Measurements from ENCODE around the gene KRT13.

DNA sequence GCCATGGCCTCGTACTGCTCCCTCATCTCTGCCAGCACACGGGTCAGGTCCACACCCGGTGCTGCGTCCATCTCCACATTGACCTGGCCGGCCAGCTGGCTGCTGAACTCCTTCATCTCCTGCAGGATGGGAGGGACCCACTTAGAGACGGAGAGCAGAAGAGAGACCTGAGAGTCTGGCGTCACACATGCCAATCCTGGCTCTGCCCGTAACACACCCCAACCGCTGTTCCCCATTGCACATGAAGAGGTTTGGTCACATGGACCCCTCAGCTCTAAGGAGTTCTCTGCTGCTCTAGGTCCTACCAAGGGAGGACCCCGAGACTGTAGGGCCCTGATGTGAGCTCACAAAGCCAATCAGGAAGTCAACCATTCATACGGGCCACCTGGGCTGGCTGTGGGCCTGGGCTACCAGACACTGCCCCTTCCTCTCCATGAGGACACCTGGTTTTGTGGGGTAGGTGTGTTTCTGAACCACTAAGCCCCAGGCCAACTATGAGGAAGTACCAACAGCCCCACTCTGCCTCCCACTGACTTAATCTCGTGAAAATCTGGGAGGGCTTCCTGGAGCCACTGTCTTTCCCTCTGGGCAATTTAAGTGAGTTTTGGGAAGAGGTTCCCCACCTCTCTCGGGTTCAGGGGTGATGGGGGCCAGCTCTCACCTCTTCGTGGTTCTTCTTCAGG, 10.9 kb upstream of the KRT13 start:
- TF ChIP-seq MYC (IDR thresholded peaks at IDR 0.05; ENCODE audit: low read depth, low read length): no peak
- TF ChIP-seq, protein P1, sequence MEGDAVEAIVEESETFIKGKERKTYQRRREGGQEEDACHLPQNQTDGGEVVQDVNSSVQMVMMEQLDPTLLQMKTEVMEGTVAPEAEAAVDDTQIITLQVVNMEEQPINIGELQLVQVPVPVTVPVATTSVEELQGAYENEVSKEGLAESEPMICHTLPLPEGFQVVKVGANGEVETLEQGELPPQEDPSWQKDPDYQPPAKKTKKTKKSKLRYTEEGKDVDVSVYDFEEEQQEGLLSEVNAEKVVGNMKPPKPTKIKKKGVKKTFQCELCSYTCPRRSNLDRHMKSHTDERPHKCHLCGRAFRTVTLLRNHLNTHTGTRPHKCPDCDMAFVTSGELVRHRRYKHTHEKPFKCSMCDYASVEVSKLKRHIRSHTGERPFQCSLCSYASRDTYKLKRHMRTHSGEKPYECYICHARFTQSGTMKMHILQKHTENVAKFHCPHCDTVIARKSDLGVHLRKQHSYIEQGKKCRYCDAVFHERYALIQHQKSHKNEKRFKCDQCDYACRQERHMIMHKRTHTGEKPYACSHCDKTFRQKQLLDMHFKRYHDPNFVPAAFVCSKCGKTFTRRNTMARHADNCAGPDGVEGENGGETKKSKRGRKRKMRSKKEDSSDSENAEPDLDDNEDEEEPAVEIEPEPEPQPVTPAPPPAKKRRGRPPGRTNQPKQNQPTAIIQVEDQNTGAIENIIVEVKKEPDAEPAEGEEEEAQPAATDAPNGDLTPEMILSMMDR (IDR thresholded peaks at IDR 0.05; ENCODE audit: extremely low read depth in 1 of 2, insufficient read depth in 1 of 2, low read depth in 1 of 2, low read length in 2 of 2): no peak
- TF ChIP-seq POLR2AphosphoS5 (IDR thresholded peaks at IDR 0.05; ENCODE audit: insufficient read depth, low read depth, low read length): no peak
- TF ChIP-seq POLR2A (IDR thresholded peaks at IDR 0.05; ENCODE audit: low read depth, low read length): no peak
- TF ChIP-seq, protein P2, sequence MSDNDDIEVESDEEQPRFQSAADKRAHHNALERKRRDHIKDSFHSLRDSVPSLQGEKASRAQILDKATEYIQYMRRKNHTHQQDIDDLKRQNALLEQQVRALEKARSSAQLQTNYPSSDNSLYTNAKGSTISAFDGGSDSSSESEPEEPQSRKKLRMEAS (IDR thresholded peaks at IDR 0.05; ENCODE audit: insufficient read depth, insufficient read length): no peak
- TF ChIP-seq EZH2 (IDR thresholded peaks at IDR 0.05; ENCODE audit: borderline replicate concordance, low read depth, low read length, severe bottlenecking): no peak
- no peak for TF ChIP-seq JUN (IDR thresholded peaks at IDR 0.05; ENCODE audit: borderline replicate concordance, insufficient read depth, insufficient read length, low read depth)
- no peak for TF ChIP-seq GATA2 (IDR thresholded peaks at IDR 0.05; ENCODE audit: insufficient read depth, insufficient read length, low read depth, low read length)
- TF ChIP-seq FOS (IDR thresholded peaks at IDR 0.05; ENCODE audit: borderline replicate concordance, insufficient read depth, low read length): no peak
